Naive thymus-derived CD4-positive, alpha-beta T cell (primary cell): ENCODE results near the gene OXCT2. TPM values are rescaled to one million over a fixed set of nuclear protein-coding genes. Genes with fewer than 3 reads are reported as not detected.

Experiments
- ATAC-seq: fragments of 150-1000 bp; cut with Tn5 transposase; 2 replicates; pipeline ENCODE4 v1.10.0; 2021; ENCODE audit warnings: mild to moderate bottlenecking, moderate library complexity
- CTCF ChIA-PET: fragments of 350-600 bp; sonication (Branson Sonifier 250); formaldehyde crosslinking; loops from one replicate; lab custom pipeline; 2021; ENCODE audit warnings: antibody characterized with exemption; lab: Charles Lee
- POLR2A ChIA-PET: fragments of 350-600 bp; sonication (Branson Sonifier 250); formaldehyde crosslinking; loops from one replicate; lab custom pipeline; 2021; ENCODE audit warnings: antibody characterized with exemption, inconsistent platforms; lab: Charles Lee
- DNase-seq, 9 donors: peaks; one replicate each; pipeline versions ENCODE4 v3.0.0 to v3.0.0-alpha.2; 2020 to 2022; ENCODE audit warnings: mixed read lengths in 1 of 9
- H3K27ac ChIP-seq: one replicate; pipeline ENCODE4 v1.7.0; 2013; ENCODE audit warnings: mild to moderate bottlenecking, low read depth, low read length, moderate library complexity
- H3K27me3 ChIP-seq, 2 donors: one replicate each; pipeline ENCODE4 v1.7.0; 2013; ENCODE audit warnings: low read length in 2 of 2, mild to moderate bottlenecking in 2 of 2, moderate library complexity in 2 of 2; ENCODE audit not compliant: control insufficient read depth in 2 of 2, insufficient read depth in 2 of 2
- H3K36me3 ChIP-seq, 3 experiments: 1 replicate in 2 of 3; 2 replicates in 1 of 3; pipeline ENCODE4 v1.7.0; 2013; ENCODE audit warnings: low read length in 3 of 3, mild to moderate bottlenecking in 3 of 3, moderate library complexity in 1 of 3; ENCODE audit not compliant: insufficient read depth in 3 of 3, control insufficient read depth in 2 of 3
- H3K4me1 ChIP-seq, 2 donors: one replicate each; pipeline ENCODE4 v1.7.0; 2013; ENCODE audit warnings: low read length in 2 of 2, mild to moderate bottlenecking in 2 of 2, moderate library complexity in 1 of 2; ENCODE audit not compliant: control insufficient read depth in 2 of 2, insufficient read depth in 2 of 2
- H3K4me3 ChIP-seq: 2 replicates; pipeline ENCODE4 v1.7.0; 2013; ENCODE audit warnings: mild to moderate bottlenecking, low read length
- H3K9me3 ChIP-seq, 3 experiments: 1 replicate in 2 of 3; 2 replicates in 1 of 3; pipeline ENCODE4 v1.7.0; 2013; ENCODE audit warnings: low read length in 3 of 3; ENCODE audit not compliant: control insufficient read depth in 2 of 3
- H3K27ac Mint-ChIP-seq, 9 donors: one replicate each; pipeline ENCODE4 v1.8.0; 2020 to 2022; ENCODE audit warnings: mixed read lengths in 9 of 9, mild to moderate bottlenecking in 8 of 9, moderate library complexity in 5 of 9, inconsistent platforms in 2 of 9
- H3K27me3 Mint-ChIP-seq, 5 donors: one replicate each; pipeline ENCODE4 v1.8.0; 2021 to 2022; ENCODE audit warnings: mixed read lengths in 5 of 5, mild to moderate bottlenecking in 1 of 5
- H3K36me3 Mint-ChIP-seq, 5 donors: one replicate each; pipeline ENCODE4 v1.8.0; 2020 to 2022; ENCODE audit warnings: mixed read lengths in 5 of 5, mild to moderate bottlenecking in 3 of 5, inconsistent platforms in 1 of 5
- H3K4me1 Mint-ChIP-seq, 7 donors: one replicate each; pipeline ENCODE4 v1.8.0; 2020 to 2022; ENCODE audit warnings: mixed read lengths in 7 of 7, mild to moderate bottlenecking in 3 of 7, inconsistent platforms in 1 of 7
- H3K4me3 Mint-ChIP-seq, 10 donors: one replicate each; pipeline ENCODE4 v1.8.0; 2020 to 2022; ENCODE audit warnings: mild to moderate bottlenecking in 10 of 10, mixed read lengths in 10 of 10, moderate library complexity in 6 of 10, inconsistent platforms in 2 of 10
- H3K9me3 Mint-ChIP-seq, 11 donors: one replicate each; pipeline ENCODE4 v1.8.0; 2020 to 2022; ENCODE audit warnings: mixed read lengths in 11 of 11, mild to moderate bottlenecking in 4 of 11, inconsistent platforms in 1 of 11, moderate library complexity in 1 of 11
- intact Hi-C, 2 donors: fragments of 100-400 bp; cut with micrococcal nuclease; formaldehyde crosslinking; loops; one replicate each; pipeline ENCODE4 v1.15.1; 2023
- polyA plus RNA-seq, 2 donors: library from polyadenylated mRNA; unstranded; fragments of 300-500 nt; fragmentation: Illumina TruSeq; gene quantifications; one replicate each; pipeline ENCODE4 v1.2.3, GENCODE V29; 2021
- total RNA-seq, 6 experiments: library from RNA in 5 of 6; stranded (reverse) in 5 of 6; gene quantifications; 1 replicate in 5 of 6; 2 replicates in 1 of 6; pipeline ENCODE4 v1.2.3 and lab custom pipeline; 2021 to 2026

The OXCT2 gene
- total and polyA plus RNA-seq, 7 experiments from 2014 or later, result 0.19 to 0.53 (median 0.26) TPM; not detected in 3

DNA sequence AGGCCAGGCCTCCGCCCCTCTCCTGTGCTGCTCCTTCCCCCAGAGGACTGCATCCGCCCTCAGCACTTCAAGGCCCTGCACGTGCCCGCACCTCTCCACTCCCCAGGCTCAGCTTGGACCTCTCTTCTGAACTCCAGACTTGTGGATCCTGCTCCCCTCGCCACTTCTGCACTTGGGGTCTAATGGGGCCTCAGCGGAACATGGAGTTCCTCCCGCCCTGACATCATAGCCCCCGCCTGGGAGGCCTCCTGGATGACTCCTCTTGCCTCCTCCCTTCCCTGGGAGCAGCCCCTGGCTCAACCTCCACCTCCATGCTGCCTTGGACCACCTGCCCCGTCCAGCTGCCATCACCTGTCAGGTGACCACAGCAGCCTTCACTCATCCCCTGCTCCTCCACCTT lies 10.1 kb downstream of the OXCT2 start:
- Histone ChIP-seq H3K4me1 (no peaks in the 10 kb centered on the region), H3K4me3 (no peak overlapping the region), H3K36me3 (peaks cover 0 to 51% (median 11%) of the 10 kb centered on the region in 3 experiments), H3K9me3 (no peaks in the 10 kb centered on the region), H3K27ac (no peak overlapping the region), H3K27me3 (no peaks in the 10 kb centered on the region)
- Mint-ChIP-seq H3K9me3 (no peaks in the 10 kb centered on the region), H3K4me1 (peaks cover 0 to 5% (median 0%) of the 10 kb centered on the region in 7 donors), H3K4me3 (no peak overlapping the region), H3K36me3 (peaks cover 9 to 32% (median 17%) of the 10 kb centered on the region in 5 donors), H3K27me3 (no peaks in the 10 kb centered on the region), H3K27ac (no peak overlapping the region)
- no peak for DNase-seq
- no peak for ATAC-seq
- POLR2A ChIA-PET, result no interaction called here
- CTCF ChIA-PET, result no interaction called here
- intact Hi-C loops, result no loop called here

DNA sequence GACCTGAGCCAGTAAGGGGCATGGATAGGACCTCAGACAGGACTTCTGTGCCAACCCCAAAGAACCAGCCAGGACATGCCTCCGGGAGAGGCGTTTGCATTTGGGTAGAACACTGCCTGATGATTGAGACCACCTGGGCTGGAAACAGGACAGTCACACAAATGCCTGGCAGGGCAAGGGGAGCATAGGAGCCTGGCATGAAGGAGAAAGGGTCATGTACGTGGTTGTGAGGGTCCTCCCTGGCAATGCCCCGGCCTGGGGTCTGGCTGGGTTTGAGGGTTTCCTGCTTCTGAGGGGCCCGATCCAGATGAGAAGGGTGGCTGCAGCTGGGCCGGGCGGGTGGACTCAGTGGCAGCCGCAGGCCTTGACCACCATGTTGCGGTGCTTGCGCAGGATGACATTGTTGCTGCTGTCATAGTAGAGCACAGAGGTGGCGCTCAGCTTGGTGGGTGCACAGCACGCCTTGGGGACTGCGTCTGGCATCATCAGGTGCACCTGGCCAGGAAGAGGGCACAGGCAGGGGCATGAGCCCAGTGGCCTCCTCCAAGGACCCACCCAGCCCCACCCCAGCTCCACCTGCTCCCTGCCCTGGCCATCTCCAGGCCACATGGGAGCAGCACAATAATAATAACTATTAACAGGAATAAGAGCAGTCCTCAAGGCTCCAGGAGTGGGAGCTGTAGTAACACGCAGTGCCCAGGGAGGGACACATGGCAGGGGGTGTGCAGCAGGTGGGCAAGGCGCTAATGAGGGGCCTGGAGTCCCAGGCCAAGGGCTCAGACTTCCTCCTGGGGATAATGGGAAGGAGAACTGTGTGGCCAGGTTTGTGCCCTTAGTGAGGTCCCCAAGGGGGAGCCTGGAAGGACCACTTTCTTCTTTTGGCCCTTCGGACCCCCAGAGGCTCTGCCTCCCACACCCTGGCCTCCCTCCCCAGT lies 10.8 kb downstream of the OXCT2 start:
- no peaks in the 10 kb centered on the region for H3K9me3 ChIP-seq
- no peaks in the 10 kb centered on the region for H3K27me3 Mint-ChIP-seq
- no peaks in the 10 kb centered on the region for H3K27me3 ChIP-seq
- DNase-seq (no peak), ATAC-seq (no peak)
- no peak overlapping the region for H3K4me3 ChIP-seq
- CTCF ChIA-PET, result interaction anchor here (0.6 kb wide), 1 partner anchor 145 kb away, joined by 5 read pairs; no protein-coding TSS in a partner anchor
- intact Hi-C loops, result no loop called here
- H3K27ac Mint-ChIP-seq, result peak overlapping the region in 1 of 9 donors; percentile 25
- H3K36me3 Mint-ChIP-seq, result peaks cover 9 to 33% (median 17%) of the 10 kb centered on the region in 5 donors
- H3K27ac ChIP-seq, result no peak overlapping the region
- H3K4me3 Mint-ChIP-seq, result no peak overlapping the region
- no peaks in the 10 kb centered on the region for H3K9me3 Mint-ChIP-seq
- POLR2A ChIA-PET, result no interaction called here
- peaks cover 0 to 58% (median 16%) of the 10 kb centered on the region in 3 experiments for H3K36me3 ChIP-seq
- peaks cover 0 to 5% (median 0%) of the 10 kb centered on the region in 7 donors for H3K4me1 Mint-ChIP-seq
- no peaks in the 10 kb centered on the region for H3K4me1 ChIP-seq

DNA sequence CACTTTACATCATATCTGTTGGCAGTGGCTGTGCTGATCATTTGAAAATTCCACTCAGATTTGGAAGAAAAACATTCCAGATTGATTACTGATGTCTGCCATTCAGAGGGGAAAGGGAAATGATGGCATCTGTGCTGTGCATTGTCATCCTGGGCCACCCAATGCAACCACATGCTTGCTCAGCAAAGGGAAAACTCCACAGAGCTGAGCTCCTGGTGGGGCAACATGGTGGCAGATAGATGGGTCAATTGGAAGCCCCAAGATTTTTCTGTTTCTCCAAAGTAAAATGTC lies 11.8 kb downstream of the OXCT2 start:
- intact Hi-C loops, result no loop called here
- Histone ChIP-seq H3K27ac (no peak overlapping the region), H3K9me3 (no peaks in the 10 kb centered on the region), H3K4me3 (no peak overlapping the region), H3K27me3 (no peaks in the 10 kb centered on the region), H3K36me3 (peaks cover 0 to 68% (median 21%) of the 10 kb centered on the region in 3 experiments), H3K4me1 (no peaks in the 10 kb centered on the region)
- Mint-ChIP-seq H3K4me3 (no peak overlapping the region), H3K27me3 (no peaks in the 10 kb centered on the region), H3K36me3 (peaks cover 9 to 40% (median 17%) of the 10 kb centered on the region in 5 donors), H3K27ac (no peak overlapping the region), H3K4me1 (peaks cover 0 to 5% (median 0%) of the 10 kb centered on the region in 7 donors), H3K9me3 (no peaks in the 10 kb centered on the region)
- DNase-seq (no peak), ATAC-seq (no peak)
- ChIA-PET CTCF (no interaction called here), POLR2A (no interaction called here)

DNA sequence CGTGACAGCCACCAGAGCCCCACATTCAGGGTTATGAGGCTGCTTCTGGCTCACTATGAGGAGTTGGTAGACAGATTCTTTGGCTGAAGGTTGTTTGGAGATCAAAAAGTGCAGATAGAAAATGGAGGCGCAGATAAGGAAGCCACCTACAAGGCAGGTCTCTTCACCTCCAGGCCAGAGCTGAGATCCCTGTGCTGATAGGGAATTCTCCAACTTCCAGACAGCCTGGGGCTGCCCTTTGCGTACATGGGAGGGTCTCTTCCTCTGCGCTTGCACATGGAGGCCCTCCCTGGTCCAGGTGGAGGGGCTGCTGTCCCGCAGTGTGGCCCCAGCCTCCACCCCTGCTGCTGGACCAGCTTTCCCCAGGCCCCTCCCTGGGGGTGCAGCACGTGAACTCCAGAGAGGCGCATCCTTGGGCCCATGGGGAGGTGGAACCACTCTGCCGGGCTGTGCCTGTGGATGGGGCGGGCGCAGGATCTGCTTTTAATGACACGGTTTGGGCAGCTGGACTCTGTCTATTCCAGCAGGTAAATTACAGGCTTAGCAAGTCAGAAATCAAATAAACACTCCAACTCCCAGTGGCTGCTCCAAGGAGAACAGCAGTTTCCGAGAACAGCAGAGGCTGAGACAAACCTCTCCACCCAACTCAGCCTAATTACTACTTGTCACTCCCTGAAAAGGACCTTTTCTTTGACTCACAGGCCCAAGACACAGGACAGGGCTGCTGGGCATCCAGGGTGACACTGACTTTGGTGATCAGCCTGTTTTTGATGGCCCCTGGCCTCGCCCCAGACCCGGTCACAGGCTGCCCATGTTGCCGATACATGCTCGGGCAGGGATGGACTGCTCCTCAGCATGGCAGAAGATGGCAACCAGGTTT lies 12.4 kb downstream of the OXCT2 start:
- no peaks in the 10 kb centered on the region for H3K27me3 Mint-ChIP-seq
- H3K27ac Mint-ChIP-seq, result no peak overlapping the region
- H3K27me3 ChIP-seq, result no peaks in the 10 kb centered on the region
- H3K4me1 ChIP-seq, result no peaks in the 10 kb centered on the region
- ATAC-seq, result no peak
- H3K4me3 ChIP-seq, result no peak overlapping the region
- CTCF ChIA-PET, result no interaction called here
- H3K4me1 Mint-ChIP-seq, result peaks cover 0 to 5% (median 0%) of the 10 kb centered on the region in 7 donors
- peaks cover 11 to 45% (median 17%) of the 10 kb centered on the region in 5 donors for H3K36me3 Mint-ChIP-seq
- POLR2A ChIA-PET, result no interaction called here
- H3K4me3 Mint-ChIP-seq, result no peak overlapping the region
- intact Hi-C loops, result no loop called here
- H3K9me3 ChIP-seq, result no peaks in the 10 kb centered on the region
- no peak overlapping the region for H3K27ac ChIP-seq
- H3K36me3 ChIP-seq, result peaks cover 3 to 73% (median 21%) of the 10 kb centered on the region in 3 experiments
- no peaks in the 10 kb centered on the region for H3K9me3 Mint-ChIP-seq
- DNase-seq, result no peak

DNA sequence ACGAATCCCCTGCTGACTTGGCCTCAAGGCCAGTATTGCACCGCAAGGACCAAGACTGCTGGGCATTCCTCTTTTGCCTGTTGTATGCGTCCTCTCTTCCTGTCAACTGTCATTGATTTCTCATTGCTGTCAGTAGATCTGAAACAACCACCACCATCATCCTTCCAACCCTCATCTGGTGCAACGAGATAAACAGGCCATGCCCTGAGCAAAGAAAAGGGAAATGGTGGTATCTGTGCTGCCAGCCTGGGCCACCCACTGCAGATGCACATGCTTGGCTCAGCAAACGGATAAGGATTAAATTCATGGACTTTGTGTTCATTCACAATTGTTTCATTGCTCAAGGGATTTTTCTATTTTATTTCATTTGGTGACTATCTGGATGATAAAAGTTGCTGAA lies 13.6 kb downstream of the OXCT2 start:
- no peak overlapping the region for H3K27ac ChIP-seq
- H3K36me3 ChIP-seq, result peaks cover 8 to 86% (median 31%) of the 10 kb centered on the region in 3 experiments
- no peak overlapping the region for H3K4me3 ChIP-seq
- no peaks in the 10 kb centered on the region for H3K4me1 ChIP-seq
- Mint-ChIP-seq H3K4me3 (no peak overlapping the region), H3K4me1 (peaks cover 0 to 6% (median 0%) of the 10 kb centered on the region in 7 donors), H3K9me3 (no peaks in the 10 kb centered on the region), H3K36me3 (peaks cover 11 to 57% (median 17%) of the 10 kb centered on the region in 5 donors), H3K27me3 (no peaks in the 10 kb centered on the region), H3K27ac (peak overlapping the region in 2 of 9 donors; percentile 8 to 11)
- intact Hi-C loops, result no loop called here
- ChIA-PET POLR2A (no interaction called here), CTCF (no interaction called here)
- ATAC-seq (no peak), DNase-seq (no peak)
- no peaks in the 10 kb centered on the region for H3K27me3 ChIP-seq
- H3K9me3 ChIP-seq, result no peaks in the 10 kb centered on the region

DNA sequence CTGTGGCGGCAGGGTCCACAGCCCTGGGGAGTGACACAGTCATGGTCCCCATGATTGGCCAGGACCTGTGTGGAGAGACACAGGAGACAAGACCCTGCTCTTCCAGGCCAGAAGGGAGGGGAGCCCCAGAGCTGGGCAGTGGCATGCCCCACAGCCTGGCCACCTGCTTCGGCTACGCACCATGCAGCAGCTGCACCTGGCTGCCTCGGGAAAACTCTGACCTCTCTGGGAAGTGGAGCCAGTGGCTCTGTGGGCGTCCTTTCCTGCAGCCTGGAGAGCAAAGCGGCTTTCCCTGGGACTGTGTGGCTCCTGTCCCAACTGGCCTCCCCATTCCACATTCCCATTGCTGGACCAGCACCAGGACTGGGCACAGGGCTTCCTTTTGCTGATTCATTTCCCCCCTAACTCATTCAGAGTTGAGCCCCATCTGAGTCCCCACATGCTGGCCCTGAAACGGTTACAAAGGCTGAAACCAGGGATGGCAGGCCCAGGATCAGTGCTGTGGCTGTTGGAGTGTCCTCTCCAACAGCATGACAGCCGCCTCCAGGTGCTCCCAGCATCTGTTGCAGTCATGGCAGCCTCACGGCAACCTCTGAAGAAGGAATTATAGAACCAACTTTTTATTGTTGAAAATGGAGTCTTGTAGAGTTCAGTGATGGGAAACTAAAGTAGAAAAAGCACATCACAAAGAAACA lies 15.0 kb downstream of the OXCT2 start:
- Histone ChIP-seq H3K4me1 (no peaks in the 10 kb centered on the region), H3K4me3 (no peak overlapping the region), H3K9me3 (no peaks in the 10 kb centered on the region), H3K27me3 (no peaks in the 10 kb centered on the region), H3K36me3 (peaks cover 12 to 94% (median 37%) of the 10 kb centered on the region in 3 experiments), H3K27ac (no peak overlapping the region)
- no peak for DNase-seq
- H3K36me3 Mint-ChIP-seq, result peaks cover 16 to 66% (median 22%) of the 10 kb centered on the region in 5 donors
- peaks cover 0 to 11% (median 0%) of the 10 kb centered on the region in 7 donors for H3K4me1 Mint-ChIP-seq
- intact Hi-C loops, result no loop called here
- no peak overlapping the region for H3K4me3 Mint-ChIP-seq
- H3K27ac Mint-ChIP-seq, result no peak overlapping the region
- ChIA-PET POLR2A (no interaction called here), CTCF (no interaction called here)
- H3K27me3 Mint-ChIP-seq, result no peaks in the 10 kb centered on the region
- ATAC-seq, result no peak
- no peaks in the 10 kb centered on the region for H3K9me3 Mint-ChIP-seq
